Measurements from ENCODE around the gene RNPEP.
"Not testable (repeated sequence)": the region's sequence is repeated elsewhere in the genome, so short reads cannot be mapped to it uniquely, and the experiment has no call there.

Gene RNPEP

DNA sequence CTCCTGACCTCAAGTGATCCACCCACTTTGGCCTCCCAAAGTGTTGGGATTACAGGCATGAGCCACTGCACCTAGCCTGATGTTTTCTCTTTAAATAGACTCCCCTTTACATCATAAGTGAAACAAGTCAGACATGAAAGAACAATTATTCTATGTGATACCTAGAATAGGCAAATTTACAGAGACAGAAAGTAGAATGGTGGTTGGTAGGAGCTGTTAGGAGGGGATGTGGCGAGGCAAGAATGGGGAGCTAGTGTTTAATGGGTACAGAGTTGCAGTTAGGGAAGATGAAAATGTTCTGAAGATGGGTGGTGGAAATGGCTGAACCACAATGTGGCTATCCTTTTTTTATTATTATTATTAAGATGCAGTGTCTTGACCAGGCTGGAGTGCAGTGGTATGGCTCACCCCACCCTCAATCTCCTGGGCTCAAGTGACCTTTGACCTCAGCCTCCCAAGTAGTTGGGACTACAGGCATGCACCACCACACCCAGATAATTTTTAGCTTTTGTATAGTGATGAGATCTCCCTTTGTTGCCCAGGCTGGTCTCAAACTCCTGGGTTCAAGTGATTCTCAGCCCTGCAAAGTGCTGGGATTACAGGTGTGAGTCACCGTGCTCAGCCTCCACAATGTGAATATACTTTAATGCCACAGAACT, 56.4 kb downstream of the RNPEP start:
- no peak for DNase-seq

DNA sequence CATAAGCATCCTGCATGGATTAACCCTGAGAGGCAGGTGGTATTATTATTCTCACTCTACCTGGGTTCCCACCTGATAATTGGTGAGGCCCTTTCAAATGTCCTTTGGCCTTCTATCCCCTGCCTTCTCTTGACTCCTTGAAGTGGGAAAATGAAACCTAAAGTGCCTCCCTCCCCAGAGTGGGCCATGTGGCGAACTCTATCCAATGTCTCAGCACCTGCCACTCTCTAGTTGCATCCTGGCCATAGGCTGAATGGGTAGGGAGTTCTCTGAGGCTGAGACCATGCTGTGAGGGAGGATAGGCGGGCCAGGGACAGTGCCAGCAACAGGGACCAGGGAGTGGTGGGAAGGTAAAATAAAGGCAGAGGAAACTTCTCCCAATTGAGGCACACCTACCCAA, 63.3 kb downstream of the RNPEP start:
- DNase-seq: no peak

DNA sequence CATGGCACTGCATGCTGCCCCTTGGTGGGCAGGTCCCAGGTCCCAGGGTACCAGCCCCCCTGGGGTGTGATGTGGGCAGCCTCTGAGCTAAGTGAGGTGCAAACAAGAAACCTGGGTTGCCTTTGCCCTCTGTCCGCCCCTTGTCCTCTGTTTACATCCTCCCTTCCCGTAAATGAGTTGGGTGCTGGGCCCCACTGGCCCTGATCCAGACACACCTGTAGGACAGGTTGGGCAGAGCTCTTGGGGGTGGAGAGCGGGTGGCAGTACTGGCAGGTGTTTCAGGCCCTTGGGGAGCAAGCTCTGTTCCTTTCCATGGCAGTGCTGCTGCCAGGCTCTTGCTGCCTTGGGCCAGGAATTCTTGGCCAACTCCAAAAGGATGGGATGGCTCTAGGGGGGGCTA, 63.8 kb downstream of the RNPEP start:
- no peak for DNase-seq

DNA sequence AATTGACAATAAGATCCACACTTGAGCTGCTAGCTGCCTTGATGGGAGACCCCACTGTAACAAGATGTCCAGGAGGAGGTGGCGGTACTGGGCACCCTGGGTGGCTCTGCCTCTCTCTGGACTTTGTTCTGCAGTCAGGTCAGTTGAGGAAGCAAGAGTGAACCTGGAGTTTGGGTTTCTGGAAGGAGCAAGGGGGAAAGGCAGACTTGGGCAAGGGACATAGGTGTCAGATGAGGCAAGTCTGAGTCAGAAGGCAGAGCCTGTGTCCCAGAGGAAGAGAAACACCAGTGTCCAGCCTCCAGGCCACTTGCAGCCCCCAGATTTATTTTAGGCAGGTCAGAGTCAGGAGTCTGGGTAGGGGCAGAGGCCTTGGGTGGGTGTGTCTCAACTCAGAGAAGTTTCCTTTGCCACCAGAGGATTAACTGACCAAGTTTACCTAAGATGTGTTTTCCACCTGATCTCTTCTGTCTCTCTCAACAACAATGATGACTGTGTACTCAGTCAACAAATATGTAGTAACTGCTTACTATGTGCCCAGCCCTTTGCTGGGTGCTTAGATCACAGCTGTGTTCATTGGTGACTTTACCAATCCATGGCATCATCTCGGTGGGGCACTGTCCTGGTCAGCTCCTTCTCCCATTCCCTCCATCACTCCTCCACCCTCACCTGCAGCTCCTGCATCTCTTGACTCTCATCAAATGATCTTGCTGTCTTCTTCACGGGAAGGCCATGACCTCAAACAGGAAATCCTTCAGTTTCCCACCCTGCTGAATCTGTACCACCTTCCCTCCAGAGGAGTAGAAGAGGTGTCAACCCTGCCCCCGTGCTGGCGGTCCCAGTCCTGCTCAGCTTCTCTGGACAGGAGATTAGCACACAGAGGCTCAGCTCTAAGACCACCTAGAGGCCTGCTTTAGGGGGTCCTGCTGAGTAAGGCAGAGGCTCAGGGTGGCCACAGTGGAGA, 64.6 kb downstream of the RNPEP start:
- DNase-seq: no peak

DNA sequence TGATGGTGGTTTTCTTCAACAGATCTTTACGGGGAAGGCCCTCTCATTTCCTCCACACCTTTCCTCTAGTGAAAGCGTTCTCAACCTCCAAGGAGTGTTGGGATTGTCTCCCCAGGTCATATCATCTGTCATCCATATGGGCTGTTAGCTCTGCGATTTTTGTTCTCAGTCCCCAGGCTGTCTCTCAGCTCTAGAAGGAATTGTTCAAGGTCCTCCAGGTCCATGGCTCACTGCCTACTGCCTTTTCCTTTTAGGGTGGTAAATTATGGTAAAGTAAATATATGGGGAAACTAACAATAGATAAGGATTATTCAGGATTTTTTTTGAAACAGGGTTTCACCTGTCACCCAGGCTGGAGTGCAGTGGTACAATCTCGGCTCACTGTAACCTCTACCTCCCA, 65.5 kb downstream of the RNPEP start:
- DNase-seq: no peak

DNA sequence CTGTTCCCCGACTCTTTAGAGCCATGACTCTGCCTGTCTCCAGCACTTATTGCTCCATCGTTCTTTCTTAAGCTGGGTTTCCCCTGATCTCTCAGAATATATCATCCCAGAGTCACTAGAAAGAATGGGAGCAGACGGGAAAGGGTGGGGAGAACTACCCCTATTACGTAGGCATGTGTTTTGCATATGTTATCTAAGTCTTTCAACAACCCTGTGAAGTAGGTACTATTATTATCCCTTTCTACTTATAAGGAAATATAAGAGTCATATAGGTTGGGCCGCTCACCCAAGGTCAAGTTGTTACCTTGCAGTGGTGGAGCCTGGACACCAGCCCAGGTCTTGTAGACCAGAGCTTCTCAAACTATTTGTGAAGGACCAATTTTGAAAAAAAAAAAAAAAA, 66.7 kb downstream of the RNPEP start:
- DNase-seq: no peak

DNA sequence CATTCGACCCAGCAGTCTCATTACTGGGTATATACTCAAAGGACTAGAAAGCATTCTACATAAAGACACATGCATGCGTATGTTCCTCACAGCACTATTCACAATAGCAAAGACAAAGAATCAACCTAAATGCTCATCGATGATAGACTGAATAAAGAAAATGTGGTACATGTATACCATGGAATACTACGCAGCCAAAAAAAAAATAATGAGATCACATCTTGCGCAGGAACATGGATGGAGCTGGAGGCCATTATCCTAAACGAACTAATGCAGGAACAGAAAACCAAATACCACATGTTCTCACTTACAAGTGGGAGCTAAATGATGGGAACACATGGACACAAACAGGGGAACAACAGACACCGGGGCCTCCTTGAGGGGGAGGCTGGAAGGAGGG, 71.6 kb downstream of the RNPEP start:
- no peak for DNase-seq

DNA sequence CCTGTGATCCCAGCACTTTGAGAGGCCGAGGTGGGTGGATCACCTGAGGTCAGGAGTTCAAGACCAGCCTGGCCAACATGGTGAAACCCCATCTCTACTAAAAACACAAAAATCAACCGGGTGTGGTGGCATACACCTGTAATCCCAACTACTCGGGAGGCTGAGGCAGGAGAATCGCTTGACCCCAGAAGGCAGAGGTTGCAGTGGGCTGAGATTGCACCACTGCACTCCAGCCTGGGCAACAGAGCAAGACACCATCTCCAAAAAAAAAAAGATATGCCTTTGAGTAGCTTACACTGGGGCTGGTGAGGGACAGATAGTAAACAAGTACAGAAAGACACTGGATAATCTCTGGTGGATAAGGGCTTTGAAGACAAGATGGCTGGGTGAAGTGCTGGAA, 72.2 kb downstream of the RNPEP start:
- not testable (repeated sequence) for DNase-seq
